Activated naive CD4-positive, alpha-beta T cell treated with anti-CD3 and anti-CD28 coated beads, Interleukin-2, amount 10 ng/mL, durations not matched to agents 7 days and 5 days (primary cell): ENCODE measurements around the gene SERINC3.

Source experiments
- CTCF ChIA-PET: fragments of 350-600 bp; sonication (Branson Sonifier 250); formaldehyde crosslinking; loops from one replicate; lab custom pipeline; 2021; ENCODE audit warnings: antibody characterized with exemption; lab: Charles Lee
- DNase-seq: peaks from one replicate; pipeline ENCODE4 v3.0.0-alpha.2; 2020
- H3K27ac Mint-ChIP-seq: one replicate; pipeline ENCODE4 v1.8.0; 2021; ENCODE audit warnings: mild to moderate bottlenecking, moderate library complexity, mixed read lengths
- H3K27me3 Mint-ChIP-seq: one replicate; pipeline ENCODE4 v1.8.0; 2021; ENCODE audit warnings: mild to moderate bottlenecking, mixed read lengths
- H3K36me3 Mint-ChIP-seq: one replicate; pipeline ENCODE4 v1.8.0; 2021; ENCODE audit warnings: mixed read lengths
- H3K4me1 Mint-ChIP-seq: one replicate; pipeline ENCODE4 v1.8.0; 2021; ENCODE audit warnings: mixed read lengths
- H3K4me3 Mint-ChIP-seq: one replicate; pipeline ENCODE4 v1.8.0; 2021; ENCODE audit warnings: mild to moderate bottlenecking, moderate library complexity, mixed read lengths
- H3K9me3 Mint-ChIP-seq: one replicate; pipeline ENCODE4 v1.8.0; 2021; ENCODE audit warnings: mixed read lengths

SERINC3 gene

GRCh38 chr20:44495257-44495656 is 26.6 kb downstream of the SERINC3 start:
- Mint-ChIP-seq H3K4me3 (no peak overlapping the region), H3K9me3 (no peaks in the 10 kb centered on the region), H3K27ac (peak overlapping the region; percentile 33), H3K36me3 (peaks cover 65% of the 10 kb centered on the region), H3K4me1 (no peaks in the 10 kb centered on the region), H3K27me3 (no peaks in the 10 kb centered on the region)
- no peak for DNase-seq
- CTCF ChIA-PET = no interaction called here

GRCh38 chr20:44494681-44495080 is 27.2 kb downstream of the SERINC3 start:
- CTCF ChIA-PET = no interaction called here
- Mint-ChIP-seq H3K4me1 (no peaks in the 10 kb centered on the region), H3K9me3 (no peaks in the 10 kb centered on the region), H3K36me3 (peaks cover 68% of the 10 kb centered on the region), H3K4me3 (no peak overlapping the region), H3K27ac (no peak overlapping the region), H3K27me3 (no peaks in the 10 kb centered on the region)
- DNase-seq = no peak

- H3K4me3 Mint-ChIP-seq = no peak overlapping the region
- no peaks in the 10 kb centered on the region for H3K9me3 Mint-ChIP-seq
- CTCF ChIA-PET = no interaction called here
- no peak overlapping the region for H3K27ac Mint-ChIP-seq
- DNase-seq = no peak
- H3K4me1 Mint-ChIP-seq = no peaks in the 10 kb centered on the region
- H3K27me3 Mint-ChIP-seq = no peaks in the 10 kb centered on the region
- H3K36me3 Mint-ChIP-seq = peaks cover 71% of the 10 kb centered on the region
Observed at GRCh38 chr20:44494266-44494665, 27.6 kb downstream of the SERINC3 start.

- H3K4me1 Mint-ChIP-seq = no peaks in the 10 kb centered on the region
- H3K4me3 Mint-ChIP-seq = no peak overlapping the region
- no peak for DNase-seq
- no peaks in the 10 kb centered on the region for H3K9me3 Mint-ChIP-seq
- peaks cover 62% of the 10 kb centered on the region for H3K36me3 Mint-ChIP-seq
- CTCF ChIA-PET = interaction anchor here (1.0 kb wide), 1 partner anchor 118 kb away, joined by 5 read pairs; no protein-coding TSS in a partner anchor
- H3K27ac Mint-ChIP-seq = no peak overlapping the region
- no peaks in the 10 kb centered on the region for H3K27me3 Mint-ChIP-seq
Observed at GRCh38 chr20:44491635-44492395, 30.1 kb downstream of the SERINC3 start.

GRCh38 chr20:44489931-44490330 is 31.9 kb downstream of the SERINC3 start:
- CTCF ChIA-PET = no interaction called here
- DNase-seq = no peak
- Mint-ChIP-seq H3K27ac (no peak overlapping the region), H3K4me3 (no peak overlapping the region), H3K4me1 (no peaks in the 10 kb centered on the region), H3K36me3 (peaks cover 53% of the 10 kb centered on the region), H3K9me3 (no peaks in the 10 kb centered on the region), H3K27me3 (no peaks in the 10 kb centered on the region)

GRCh38 chr20:44489223-44489622 is 32.6 kb downstream of the SERINC3 start:
- Mint-ChIP-seq H3K27ac (no peak overlapping the region), H3K9me3 (no peaks in the 10 kb centered on the region), H3K4me1 (no peaks in the 10 kb centered on the region), H3K36me3 (peaks cover 50% of the 10 kb centered on the region), H3K4me3 (no peak overlapping the region), H3K27me3 (no peaks in the 10 kb centered on the region)
- DNase-seq = no peak
- CTCF ChIA-PET = no interaction called here

- no peak for DNase-seq
- Mint-ChIP-seq H3K36me3 (peaks cover 50% of the 10 kb centered on the region), H3K4me1 (no peaks in the 10 kb centered on the region), H3K27me3 (no peaks in the 10 kb centered on the region), H3K4me3 (no peak overlapping the region), H3K27ac (no peak overlapping the region), H3K9me3 (no peaks in the 10 kb centered on the region)
- CTCF ChIA-PET = no interaction called here
Observed at GRCh38 chr20:44488551-44488950, 33.3 kb downstream of the SERINC3 start.

- CTCF ChIA-PET = no interaction called here
- no peaks in the 10 kb centered on the region for H3K9me3 Mint-ChIP-seq
- H3K27ac Mint-ChIP-seq = no peak overlapping the region
- no peaks in the 10 kb centered on the region for H3K27me3 Mint-ChIP-seq
- H3K4me1 Mint-ChIP-seq = no peaks in the 10 kb centered on the region
- no peak for DNase-seq
- no peak overlapping the region for H3K4me3 Mint-ChIP-seq
- H3K36me3 Mint-ChIP-seq = peaks cover 47% of the 10 kb centered on the region
Observed at GRCh38 chr20:44485830-44486198, 36.1 kb downstream of the SERINC3 start.

- no peaks in the 10 kb centered on the region for H3K9me3 Mint-ChIP-seq
- no peaks in the 10 kb centered on the region for H3K27me3 Mint-ChIP-seq
- H3K36me3 Mint-ChIP-seq = peaks cover 47% of the 10 kb centered on the region
- no peak for DNase-seq
- H3K27ac Mint-ChIP-seq = no peak overlapping the region
- H3K4me1 Mint-ChIP-seq = no peaks in the 10 kb centered on the region
- H3K4me3 Mint-ChIP-seq = no peak overlapping the region
- CTCF ChIA-PET = no interaction called here
Observed at GRCh38 chr20:44485078-44485829, 36.6 kb downstream of the SERINC3 start.

- Mint-ChIP-seq H3K4me3 (no peak overlapping the region), H3K9me3 (no peaks in the 10 kb centered on the region), H3K27ac (no peak overlapping the region), H3K36me3 (peaks cover 29% of the 10 kb centered on the region), H3K27me3 (no peaks in the 10 kb centered on the region), H3K4me1 (no peaks in the 10 kb centered on the region)
- no peak for DNase-seq
- CTCF ChIA-PET = no interaction called here
Observed at GRCh38 chr20:44483112-44483511, 38.8 kb downstream of the SERINC3 start.

GRCh38 chr20:44481719-44482416 is 40.0 kb downstream of the SERINC3 start:
- no peak for DNase-seq
- Mint-ChIP-seq H3K4me3 (no peak overlapping the region), H3K27ac (peak overlapping the region; percentile 50), H3K27me3 (no peaks in the 10 kb centered on the region), H3K9me3 (no peaks in the 10 kb centered on the region), H3K36me3 (peaks cover 31% of the 10 kb centered on the region), H3K4me1 (peaks cover 5% of the 10 kb centered on the region)
- CTCF ChIA-PET = no interaction called here

- peaks cover 28% of the 10 kb centered on the region for H3K36me3 Mint-ChIP-seq
- H3K27ac Mint-ChIP-seq = no peak overlapping the region
- CTCF ChIA-PET = no interaction called here
- peaks cover 5% of the 10 kb centered on the region for H3K27me3 Mint-ChIP-seq
- DNase-seq = no peak
- peaks cover 22% of the 10 kb centered on the region for H3K4me1 Mint-ChIP-seq
- no peak overlapping the region for H3K4me3 Mint-ChIP-seq
- H3K9me3 Mint-ChIP-seq = no peaks in the 10 kb centered on the region
Observed at GRCh38 chr20:44480097-44480496, 41.8 kb downstream of the SERINC3 start.

- no peak for DNase-seq
- H3K4me1 Mint-ChIP-seq = peaks cover 27% of the 10 kb centered on the region
- no peaks in the 10 kb centered on the region for H3K9me3 Mint-ChIP-seq
- peaks cover 5% of the 10 kb centered on the region for H3K27me3 Mint-ChIP-seq
- H3K4me3 Mint-ChIP-seq = no peak overlapping the region
- H3K27ac Mint-ChIP-seq = no peak overlapping the region
- CTCF ChIA-PET = no interaction called here
- H3K36me3 Mint-ChIP-seq = peaks cover 27% of the 10 kb centered on the region
Observed at GRCh38 chr20:44479643-44480042, 42.2 kb downstream of the SERINC3 start.

GRCh38 chr20:44478206-44478605 is 43.7 kb downstream of the SERINC3 start:
- H3K27ac Mint-ChIP-seq = peak overlapping the region; percentile 75
- H3K36me3 Mint-ChIP-seq = peaks cover 18% of the 10 kb centered on the region
- no peaks in the 10 kb centered on the region for H3K9me3 Mint-ChIP-seq
- no peak for DNase-seq
- CTCF ChIA-PET = interaction anchor here (0.6 kb wide), 1 partner anchor 157 kb away, joined by 3 read pairs; no protein-coding TSS in a partner anchor
- H3K27me3 Mint-ChIP-seq = peaks cover 5% of the 10 kb centered on the region
- no peak overlapping the region for H3K4me3 Mint-ChIP-seq
- H3K4me1 Mint-ChIP-seq = peaks cover 27% of the 10 kb centered on the region
